ENCODE data around the gene PSD4.

- TF ChIP-seq CTCF (IDR thresholded peaks at IDR 0.05) (no peak), MAX (IDR thresholded peaks at IDR 0.05) (no peak), KDM1A (IDR thresholded peaks at IDR 0.05; ENCODE audit: low read depth) (no peak), ESRRA (IDR thresholded peaks at IDR 0.05; ENCODE audit: borderline replicate concordance, low read length) (no peak), CEBPB (IDR thresholded peaks at IDR 0.05) (no peak), RAD21 (conservative IDR thresholded peaks at IDR 0.05 in 1 of 2, IDR thresholded peaks at IDR 0.05 in 1 of 2) (no peak), ZC3H11A (IDR thresholded peaks at IDR 0.05) (no peak), NFE2L2 (conservative IDR thresholded peaks at IDR 0.05; ENCODE audit: low read length) (no peak), MAZ (IDR thresholded peaks at IDR 0.05; ENCODE audit: borderline replicate concordance, low read depth, low read length) (no peak), CBX2 (IDR thresholded peaks at IDR 0.05; ENCODE audit: borderline replicate concordance, low read depth) (no peak), RFX5 (IDR thresholded peaks at IDR 0.05) (no peak), RARB (CRISPR knock-in tag; IDR thresholded peaks at IDR 0.05) (no peak), POLR2A (IDR thresholded peaks at IDR 0.05; ENCODE audit: low read length) (no peak)
These were observed 35.4 kb downstream of the PSD4 start for GRCh38 chr2:113209011-113209645.

All from A549 (cell line).